HepG2 (cell line): Measurements from ENCODE around the gene AGAP1. TPM values are rescaled to one million over a fixed set of nuclear protein-coding genes. Genes with fewer than 3 reads are reported as not detected.

ENCODE experiments used
- BRF2 ChIP-seq: sonication (generic); formaldehyde crosslinking; IDR thresholded peaks from 2 replicates; pipeline ENCODE4 v1.8.1; 2022; ENCODE audit warnings: mild to moderate bottlenecking, missing genetic modification reagents
- CCAR2 ChIP-seq: fragments of 200-400 bp; formaldehyde crosslinking; optimal IDR thresholded peaks from 2 replicates; pipeline ENCODE3; 2018; ENCODE audit warnings: low read depth, mild to moderate bottlenecking, low read length, moderate library complexity
- CHD2 ChIP-seq: IDR thresholded peaks from 2 replicates; pipeline ENCODE4 v1.6.1; 2011; ENCODE audit warnings: low read depth, low read length, improper control_type of control experiment
- DDIT3 ChIP-seq: sonication (generic); formaldehyde crosslinking; IDR thresholded peaks from 2 replicates; pipeline ENCODE4 v1.4.0; 2020; ENCODE audit warnings: mild to moderate bottlenecking, missing genetic modification reagents
- FLYWCH1 ChIP-seq: sonication (generic); formaldehyde crosslinking; IDR thresholded peaks from 2 replicates; pipeline ENCODE4 v1.8.1; 2023; ENCODE audit warnings: mild to moderate bottlenecking, missing genetic modification reagents
- HINFP ChIP-seq: sonication (generic); formaldehyde crosslinking; IDR thresholded peaks from 2 replicates; pipeline ENCODE4 v1.4.0; 2020; ENCODE audit warnings: low read depth, mild to moderate bottlenecking, missing genetic modification reagents
- HOXD1 ChIP-seq: sonication (generic); formaldehyde crosslinking; IDR thresholded peaks from 2 replicates; pipeline ENCODE4 v1.5.0; 2020; ENCODE audit warnings: missing genetic modification reagents
- LRRFIP1 ChIP-seq: sonication (generic); formaldehyde crosslinking; conservative IDR thresholded peaks from 2 replicates; pipeline ENCODE4 v1.4.0; 2020; ENCODE audit warnings: missing genetic modification reagents
- MAFK ChIP-seq, 2 experiments: IDR thresholded peaks in 1 of 2; conservative IDR thresholded peaks in 1 of 2; 2 replicates each; pipeline ENCODE4 v1.6.1; 2011; ENCODE audit warnings: improper control_type of control experiment in 2 of 2, low read length in 2 of 2
- MBNL3 ChIP-seq: fragments of 250-450 bp; sonication (Bioruptor Pico); conservative IDR thresholded peaks from 2 replicates; pipeline ENCODE4 v1.8.0; 2022; ENCODE audit warnings: mild to moderate bottlenecking, inconsistent platforms
- NCOR1 ChIP-seq: fragments of 200-600 bp; sonication (generic); IDR thresholded peaks from 2 replicates; pipeline ENCODE4 v1.7.0; 2017; ENCODE audit warnings: antibody characterized with exemption, low read length, borderline replicate concordance
- NR1H2 ChIP-seq: sonication (generic); formaldehyde crosslinking; IDR thresholded peaks from 2 replicates; pipeline ENCODE4 v1.8.1; 2022; ENCODE audit warnings: low read depth, missing genetic modification reagents, borderline replicate concordance
- RERE ChIP-seq: IDR thresholded peaks from 2 replicates; pipeline ENCODE4 v1.6.1; 2016; ENCODE audit warnings: low read depth, missing genetic modification reagents, missing compliant biosample characterization
- ZBTB25 ChIP-seq: IDR thresholded peaks from 2 replicates; pipeline ENCODE4 v1.6.1; 2018; ENCODE audit warnings: missing genetic modification reagents
- ZNF33A ChIP-seq: sonication (generic); formaldehyde crosslinking; IDR thresholded peaks from 2 replicates; pipeline ENCODE4 v1.5.1; 2020; ENCODE audit warnings: missing genetic modification reagents, mild to moderate bottlenecking, moderate library complexity, borderline replicate concordance
- ZNF644 ChIP-seq: IDR thresholded peaks from 2 replicates; pipeline ENCODE4 v1.6.1; 2016; ENCODE audit warnings: low read depth
- polyA plus RNA-seq, 8 experiments: library from polyadenylated mRNA; depleted of rRNA in 3 of 8; stranded (reverse) in 7 of 8; unstranded in 1 of 8; fragments of >200 nt; fragmentation: Illumina TruSeq in 4 of 8; extraction: Trizol in 4 of 8; gene quantifications; 2 replicates each; pipeline versions ENCODE4 v1.2.1 to v1.2.3, GENCODE V29; 2011 to 2016; ENCODE audit warnings: low read depth in 4 of 8, missing spikeins in 1 of 8, mixed read lengths in 1 of 8; ENCODE audit not compliant: insufficient read depth in 1 of 8
- total RNA-seq, 5 experiments: library from RNA; depleted of rRNA; stranded (reverse); fragments of >200 nt; fragmentation: Illumina TruSeq; extraction: Trizol; gene quantifications; 2 replicates each; pipeline ENCODE4 v1.2.3, GENCODE V29; 2016; ENCODE audit warnings: low read depth in 1 of 5

Gene AGAP1
- total and polyA plus RNA-seq, 2 of the 13 experiments (the other 11 are each of a cell fraction or from before 2014, with no cell fraction given): 21.2 to 32.7 TPM

- TF ChIP-seq RERE (CRISPR knock-in tag) (no peak), CHD2 (no peak), MAFK (conservative IDR thresholded peaks at IDR 0.05 in 1 of 2, IDR thresholded peaks at IDR 0.05 in 1 of 2; ENCODE audit: low read length in 2 of 2) (no peak), NCOR1 (no peak), BRF2 (CRISPR knock-in tag) (no peak), HOXD1 (no peak), ZNF33A (no peak), CCAR2 (no peak), DDIT3 (CRISPR knock-in tag) (no peak), HINFP (CRISPR knock-in tag) (no peak), ZNF644 (CRISPR knock-in tag) (no peak), NR1H2 (CRISPR knock-in tag) (no peak), MBNL3 (CRISPR knock-in tag) (no peak), FLYWCH1 (CRISPR knock-in tag) (no peak), LRRFIP1 (CRISPR knock-in tag) (no peak), ZBTB25 (CRISPR knock-in tag) (no peak; the same call in 1 of the 2 replicates)
These were observed 1.8 kb downstream of the AGAP1 start (continued) for GRCh38 chr2:235495373-235496238.
